Sigmoid colon (tissue), 7 donors: ENCODE data around the gene FUT9. TPM values are rescaled to one million over a fixed set of nuclear protein-coding genes. Genes with fewer than 3 reads are reported as not detected.

Experiments used
- DNase-seq: peaks from one replicate; pipeline ENCODE4 v3.0.0-alpha.2; 2019
- H3K27ac ChIP-seq, 4 donors: fragments of 200-600 bp; sonication (generic); one replicate each; pipeline ENCODE4 v1.5.1; 2016 to 2019; ENCODE audit warnings: mild to moderate bottlenecking in 1 of 4
- H3K27me3 ChIP-seq, 3 donors: fragments of 200-600 bp; sonication (generic); one replicate each; pipeline ENCODE4 v1.5.1; 2019; ENCODE audit warnings: mild to moderate bottlenecking in 1 of 3
- H3K36me3 ChIP-seq, 4 donors: fragments of 200-600 bp; sonication (generic); one replicate each; pipeline ENCODE4 v1.5.1; 2016 to 2019
- H3K4me1 ChIP-seq, 4 donors: fragments of 200-600 bp; sonication (generic); one replicate each; pipeline ENCODE4 v1.5.1; 2017 to 2019
- H3K4me3 ChIP-seq, 4 donors: fragments of 200-600 bp; sonication (generic); one replicate each; pipeline ENCODE4 v1.5.1; 2017 to 2019; ENCODE audit warnings: mild to moderate bottlenecking in 2 of 4, moderate library complexity in 1 of 4
- H3K9me3 ChIP-seq, 4 donors: fragments of 200-600 bp in 3 of 4; sonication (generic) in 3 of 4; one replicate each; pipeline versions ENCODE4 v1.5.1 to v1.6.1; 2013 to 2019
- EP300 ChIP-seq, 4 donors: sonication (generic); formaldehyde crosslinking; IDR thresholded peaks; one replicate each; pipeline ENCODE4 v1.6.1; 2017; ENCODE audit warnings: antibody characterized with exemption in 4 of 4
- POLR2A ChIP-seq, 2 donors: fragments of 450-650 bp; IDR thresholded peaks; one replicate each; pipeline ENCODE4 v1.6.1; 2016; ENCODE audit warnings: antibody characterized with exemption in 2 of 2, mild to moderate bottlenecking in 2 of 2, moderate library complexity in 2 of 2
- POLR2AphosphoS5 ChIP-seq, 4 donors: sonication (generic); formaldehyde crosslinking; IDR thresholded peaks; one replicate each; pipeline ENCODE4 v1.6.1; 2017; ENCODE audit warnings: antibody characterized with exemption in 4 of 4
- WGBS, 2 donors: extraction: QIAGEN DNeasy Blood & Tissue Kit; methylation state at CpG; one replicate each; pipeline ENCODE4 v1.1.7; 2013; 5-methylcytosine and 5-hydroxymethylcytosine counted together
- intact Hi-C: fragments of 100-400 bp; cut with DNase I; formaldehyde crosslinking; loops from one replicate; pipeline ENCODE4 v1.15.1; 2023
- polyA plus RNA-seq, 3 donors: library from polyadenylated mRNA; stranded (reverse); fragments of 200-250 nt; gene quantifications; one replicate each; pipeline ENCODE4 v1.2.3, GENCODE V29; 2013
- total RNA-seq, 4 donors: library from RNA; depleted of rRNA; stranded (reverse); fragments of >200 nt; gene quantifications; one replicate each; pipeline ENCODE4 v1.1.0, GENCODE V29; 2016
- TF ChIP-seq, protein P1 (sequence below), 4 experiments: fragments of 450-650 bp in 3 of 4; fragments of 200-600 bp in 1 of 4; IDR thresholded peaks; one replicate each; pipeline ENCODE4 v1.5.1; 2016 to 2019; ENCODE audit warnings: antibody characterized with exemption in 4 of 4, mild to moderate bottlenecking in 3 of 4, moderate library complexity in 2 of 4
- donor health status: healthy with polysubstance abuse.
- donor health status: Bipolar disorder and iron deficiency.
- donor health status: healthy.

FUT9 gene
- total and polyA plus RNA-seq, 7 donors = 0.01 to 2.1 (median 0.55) TPM; not detected in 2

DNA sequence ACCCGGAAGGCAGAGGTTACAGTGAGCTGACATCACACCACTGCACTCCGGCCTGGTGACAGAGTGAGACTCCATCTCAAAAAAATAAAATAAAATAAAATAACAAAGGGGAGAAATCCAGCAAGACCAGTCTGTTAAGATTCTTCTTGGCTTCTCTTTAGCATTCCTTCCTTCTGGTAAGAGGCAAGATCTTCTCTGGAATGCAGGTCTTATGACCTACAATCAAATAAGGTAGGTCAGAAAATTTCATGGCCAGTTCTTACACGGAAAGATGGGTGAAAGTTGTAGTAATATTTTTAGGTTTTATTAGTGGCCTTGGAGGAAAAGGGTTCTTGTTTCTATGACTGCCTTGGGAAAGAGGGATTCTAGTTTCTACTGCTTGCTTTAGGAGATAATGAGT is 180.9 kb downstream of the FUT9 start:
- H3K9me3 ChIP-seq = no peaks in the 10 kb centered on the region
- H3K27me3 ChIP-seq = no peaks in the 10 kb centered on the region
- peaks cover 0 to 7% (median 0%) of the 10 kb centered on the region in 4 donors for H3K4me1 ChIP-seq
- H3K4me3 ChIP-seq = no peak overlapping the region
- TF ChIP-seq POLR2A (IDR thresholded peaks at IDR 0.05) = no peak
- TF ChIP-seq EP300 (IDR thresholded peaks at IDR 0.05) = no peak
- no peak for TF ChIP-seq POLR2AphosphoS5 (IDR thresholded peaks at IDR 0.05)
- H3K27ac ChIP-seq = no peak overlapping the region
- DNase-seq = no peak
- H3K36me3 ChIP-seq = no peaks in the 10 kb centered on the region
- WGBS, 2 donors = 37 to 65% methylated on average over 3 of the region's 3 CpGs
- intact Hi-C loops = no loop called here

DNA sequence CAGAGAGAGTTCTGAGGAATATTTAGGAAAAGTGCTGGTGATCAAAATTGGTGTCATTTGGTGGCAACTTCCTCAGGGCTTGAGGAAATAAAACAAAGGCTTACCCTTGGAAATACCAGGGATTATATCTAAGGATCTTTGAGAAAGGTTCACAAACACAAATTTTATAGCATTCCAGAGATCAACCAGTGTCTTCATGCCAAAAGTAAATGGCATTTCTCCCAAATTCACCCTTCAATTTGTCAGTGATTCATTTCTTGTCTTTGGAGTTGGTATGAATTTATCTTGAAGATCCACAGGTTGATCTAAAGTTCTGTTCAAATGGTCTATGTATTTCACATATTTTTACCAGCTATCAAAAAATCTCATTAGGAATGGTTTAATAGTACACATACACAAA is 181.5 kb downstream of the FUT9 start:
- peaks cover 0 to 7% (median 0%) of the 10 kb centered on the region in 4 donors for H3K4me1 ChIP-seq
- TF ChIP-seq EP300 (IDR thresholded peaks at IDR 0.05) (no peak), POLR2A (IDR thresholded peaks at IDR 0.05) (no peak), POLR2AphosphoS5 (IDR thresholded peaks at IDR 0.05) (no peak)
- TF ChIP-seq, protein P1, sequence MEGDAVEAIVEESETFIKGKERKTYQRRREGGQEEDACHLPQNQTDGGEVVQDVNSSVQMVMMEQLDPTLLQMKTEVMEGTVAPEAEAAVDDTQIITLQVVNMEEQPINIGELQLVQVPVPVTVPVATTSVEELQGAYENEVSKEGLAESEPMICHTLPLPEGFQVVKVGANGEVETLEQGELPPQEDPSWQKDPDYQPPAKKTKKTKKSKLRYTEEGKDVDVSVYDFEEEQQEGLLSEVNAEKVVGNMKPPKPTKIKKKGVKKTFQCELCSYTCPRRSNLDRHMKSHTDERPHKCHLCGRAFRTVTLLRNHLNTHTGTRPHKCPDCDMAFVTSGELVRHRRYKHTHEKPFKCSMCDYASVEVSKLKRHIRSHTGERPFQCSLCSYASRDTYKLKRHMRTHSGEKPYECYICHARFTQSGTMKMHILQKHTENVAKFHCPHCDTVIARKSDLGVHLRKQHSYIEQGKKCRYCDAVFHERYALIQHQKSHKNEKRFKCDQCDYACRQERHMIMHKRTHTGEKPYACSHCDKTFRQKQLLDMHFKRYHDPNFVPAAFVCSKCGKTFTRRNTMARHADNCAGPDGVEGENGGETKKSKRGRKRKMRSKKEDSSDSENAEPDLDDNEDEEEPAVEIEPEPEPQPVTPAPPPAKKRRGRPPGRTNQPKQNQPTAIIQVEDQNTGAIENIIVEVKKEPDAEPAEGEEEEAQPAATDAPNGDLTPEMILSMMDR (IDR thresholded peaks at IDR 0.05) = no peak
- H3K36me3 ChIP-seq = no peaks in the 10 kb centered on the region
- intact Hi-C loops = no loop called here
- H3K4me3 ChIP-seq = no peak overlapping the region
- H3K9me3 ChIP-seq = no peaks in the 10 kb centered on the region
- H3K27me3 ChIP-seq = no peaks in the 10 kb centered on the region
- H3K27ac ChIP-seq = no peak overlapping the region
- DNase-seq = no peak

DNA sequence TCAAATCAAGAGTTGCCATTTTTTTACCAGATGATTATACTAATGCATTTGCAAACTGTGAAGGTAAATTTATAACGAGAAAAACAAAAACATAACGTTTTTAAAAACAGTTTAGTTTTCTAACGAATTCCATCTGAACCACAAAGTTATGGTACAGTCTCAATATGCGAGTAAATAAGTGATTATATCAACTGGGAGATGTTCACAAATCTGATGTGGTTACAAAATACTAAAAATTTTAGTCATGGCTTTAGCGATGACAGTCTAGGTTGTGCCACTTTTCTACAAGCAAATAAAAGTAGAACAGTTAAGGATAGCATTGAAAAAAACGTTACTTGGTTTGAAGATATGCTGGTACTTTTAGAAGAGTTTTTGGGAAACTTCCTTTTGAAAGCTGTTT is 186.8 kb downstream of the FUT9 start:
- Histone ChIP-seq H3K36me3 (no peaks in the 10 kb centered on the region), H3K4me1 (no peaks in the 10 kb centered on the region), H3K4me3 (no peak overlapping the region), H3K27ac (no peak overlapping the region), H3K27me3 (no peaks in the 10 kb centered on the region), H3K9me3 (no peaks in the 10 kb centered on the region)
- TF ChIP-seq, protein P1 (IDR thresholded peaks at IDR 0.05) = no peak
- TF ChIP-seq EP300 (IDR thresholded peaks at IDR 0.05) (no peak), POLR2A (IDR thresholded peaks at IDR 0.05) (no peak), POLR2AphosphoS5 (IDR thresholded peaks at IDR 0.05) (no peak)
- no peak for DNase-seq
- 80 to 88% methylated on average over 6 of the region's 6 CpGs for WGBS, 2 donors
- intact Hi-C loops = no loop called here

DNA sequence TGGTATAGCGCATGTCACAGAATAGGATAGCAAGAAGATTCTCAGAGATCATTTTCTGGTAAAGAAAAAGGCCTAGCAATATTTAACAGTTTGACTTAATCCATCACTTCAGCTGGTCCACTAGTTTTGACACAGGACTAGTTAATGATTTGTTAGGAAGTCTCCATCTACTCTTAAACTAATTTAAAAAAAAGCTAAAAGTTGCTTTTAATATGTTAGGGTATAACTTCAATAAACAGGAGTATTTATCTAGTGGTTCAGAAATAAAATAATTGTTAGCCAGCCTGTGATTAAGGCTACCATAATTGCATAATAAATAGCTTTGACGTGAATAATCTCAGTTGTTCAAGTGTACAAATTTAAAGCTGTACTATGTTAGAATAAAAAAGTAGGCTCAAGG is 195.6 kb downstream of the FUT9 start:
- intact Hi-C loops = no loop called here
- Histone ChIP-seq H3K9me3 (no peaks in the 10 kb centered on the region), H3K4me3 (no peak overlapping the region), H3K36me3 (no peaks in the 10 kb centered on the region), H3K27ac (no peak overlapping the region), H3K27me3 (no peaks in the 10 kb centered on the region), H3K4me1 (no peaks in the 10 kb centered on the region)
- DNase-seq = no peak
- 70 to 88% methylated on average over 2 of the region's 2 CpGs for WGBS, 2 donors
- TF ChIP-seq POLR2AphosphoS5 (IDR thresholded peaks at IDR 0.05) (no peak), EP300 (IDR thresholded peaks at IDR 0.05) (no peak), POLR2A (IDR thresholded peaks at IDR 0.05) (no peak)
- TF ChIP-seq, protein P1 (IDR thresholded peaks at IDR 0.05) = no peak

DNA sequence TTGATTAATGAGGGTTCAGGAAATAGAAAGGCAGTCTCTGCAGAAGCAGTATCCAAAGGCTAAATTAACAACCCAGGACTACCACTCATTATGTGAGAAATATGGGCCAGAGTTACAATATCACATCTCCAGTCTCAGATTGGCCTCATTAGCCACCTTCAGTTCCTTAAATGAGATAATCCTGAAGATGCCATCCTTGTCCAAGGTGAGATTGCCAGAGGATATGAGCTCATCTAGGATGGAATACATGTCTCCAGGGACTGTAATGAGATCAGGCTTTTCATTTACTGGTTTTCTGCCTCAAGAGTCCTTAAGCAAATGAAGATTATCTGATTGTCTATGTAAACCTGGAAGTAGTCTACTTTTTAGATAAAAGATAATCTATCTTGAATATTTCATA is 196.3 kb downstream of the FUT9 start:
- Histone ChIP-seq H3K36me3 (no peaks in the 10 kb centered on the region), H3K4me3 (no peak overlapping the region), H3K27ac (no peak overlapping the region), H3K27me3 (no peaks in the 10 kb centered on the region), H3K9me3 (no peaks in the 10 kb centered on the region), H3K4me1 (no peaks in the 10 kb centered on the region)
- TF ChIP-seq POLR2A (IDR thresholded peaks at IDR 0.05) (no peak), POLR2AphosphoS5 (IDR thresholded peaks at IDR 0.05) (no peak), EP300 (IDR thresholded peaks at IDR 0.05) (no peak)
- TF ChIP-seq, protein P1 (IDR thresholded peaks at IDR 0.05) = no peak
- intact Hi-C loops = no loop called here
- DNase-seq = no peak
